AG09309 (cell line): ENCODE results near the gene KIF6.

Experiments used
- DNase-seq: peaks from one replicate; pipeline ENCODE4 v3.0.0-alpha.2; 2010; ENCODE audit warnings: low read depth
- H3K4me3 ChIP-seq: 2 replicates; pipeline ENCODE4 v1.5.1; 2011; ENCODE audit warnings: mild to moderate bottlenecking, low read depth, low read length, moderate library complexity; ENCODE audit not compliant: control insufficient read depth
- TF ChIP-seq, protein P1 (sequence below): IDR thresholded peaks from 2 replicates; pipeline ENCODE4 v1.5.1; 2011; ENCODE audit warnings: mild to moderate bottlenecking, low read depth, low read length, inconsistent platforms; ENCODE audit not compliant: insufficient read depth, control insufficient read depth; ENCODE audit errors: missing control alignments

Gene KIF6

GRCh38 chr6:39714802-39715201 is 10.4 kb downstream of the KIF6 start:
- DNase-seq: no peak
- TF ChIP-seq, protein P1, sequence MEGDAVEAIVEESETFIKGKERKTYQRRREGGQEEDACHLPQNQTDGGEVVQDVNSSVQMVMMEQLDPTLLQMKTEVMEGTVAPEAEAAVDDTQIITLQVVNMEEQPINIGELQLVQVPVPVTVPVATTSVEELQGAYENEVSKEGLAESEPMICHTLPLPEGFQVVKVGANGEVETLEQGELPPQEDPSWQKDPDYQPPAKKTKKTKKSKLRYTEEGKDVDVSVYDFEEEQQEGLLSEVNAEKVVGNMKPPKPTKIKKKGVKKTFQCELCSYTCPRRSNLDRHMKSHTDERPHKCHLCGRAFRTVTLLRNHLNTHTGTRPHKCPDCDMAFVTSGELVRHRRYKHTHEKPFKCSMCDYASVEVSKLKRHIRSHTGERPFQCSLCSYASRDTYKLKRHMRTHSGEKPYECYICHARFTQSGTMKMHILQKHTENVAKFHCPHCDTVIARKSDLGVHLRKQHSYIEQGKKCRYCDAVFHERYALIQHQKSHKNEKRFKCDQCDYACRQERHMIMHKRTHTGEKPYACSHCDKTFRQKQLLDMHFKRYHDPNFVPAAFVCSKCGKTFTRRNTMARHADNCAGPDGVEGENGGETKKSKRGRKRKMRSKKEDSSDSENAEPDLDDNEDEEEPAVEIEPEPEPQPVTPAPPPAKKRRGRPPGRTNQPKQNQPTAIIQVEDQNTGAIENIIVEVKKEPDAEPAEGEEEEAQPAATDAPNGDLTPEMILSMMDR: no peak
- H3K4me3 ChIP-seq: no peak overlapping the region

DNA sequence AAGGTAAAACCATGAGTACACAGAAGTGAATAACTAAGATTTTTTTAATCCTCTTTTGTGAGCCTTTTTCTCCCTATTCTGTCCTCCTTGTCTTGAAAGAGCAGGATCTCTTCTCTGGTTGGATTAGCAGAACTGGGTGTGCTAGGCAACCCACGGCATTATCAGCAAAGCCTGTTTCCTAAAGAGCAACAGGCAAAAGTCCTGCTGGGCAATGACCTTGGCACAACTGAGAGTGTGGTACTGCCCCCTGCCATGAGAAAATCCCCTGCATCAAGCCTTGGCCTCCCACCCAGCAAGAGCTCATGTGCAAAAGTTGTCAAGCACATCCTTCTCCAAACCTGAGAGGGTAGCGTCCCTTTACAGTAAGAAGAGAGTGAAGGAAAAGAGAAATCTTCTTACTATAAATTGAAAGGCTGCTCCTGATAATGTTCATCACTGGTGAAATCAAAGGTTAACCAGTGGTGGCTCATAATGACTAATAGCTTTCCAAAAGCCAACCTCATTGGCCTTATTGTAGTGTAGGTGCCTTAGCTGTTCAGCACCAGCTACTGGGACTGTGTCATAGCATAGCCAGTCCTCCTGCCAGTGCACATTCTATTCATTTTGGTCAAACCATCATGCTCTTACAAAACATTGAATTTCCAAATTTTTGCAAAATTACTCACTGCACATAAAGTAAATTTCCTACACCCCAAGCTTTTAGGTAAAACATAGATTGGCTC is 17.1 kb downstream of the KIF6 start:
- peak; percentile 4 for DNase-seq
- no peak overlapping the region for H3K4me3 ChIP-seq
- TF ChIP-seq, protein P1: no peak

GRCh38 chr6:39706819-39707335 is 18.3 kb downstream of the KIF6 start:
- TF ChIP-seq, protein P1: no peak
- H3K4me3 ChIP-seq: no peak overlapping the region
- DNase-seq: no peak

DNA sequence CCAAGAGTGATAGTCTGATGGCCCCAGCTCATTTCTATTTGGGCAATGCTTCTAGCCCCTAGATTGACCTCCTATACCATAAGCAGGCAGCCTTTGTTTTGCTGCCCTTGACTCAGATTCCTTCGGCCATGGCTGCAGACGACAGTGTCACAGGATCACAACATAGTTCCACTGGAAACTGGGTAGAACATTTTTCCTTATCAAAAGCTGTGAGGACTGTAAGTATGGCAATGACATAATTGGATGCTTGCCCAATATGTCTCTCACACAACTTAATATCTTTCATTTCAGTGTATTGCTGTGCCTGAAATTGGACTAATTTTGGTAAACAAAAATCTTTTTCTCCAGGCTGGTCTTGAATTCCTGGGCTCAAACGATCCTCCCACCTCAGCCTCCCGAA is 22.9 kb downstream of the KIF6 start:
- TF ChIP-seq, protein P1: no peak

DNA sequence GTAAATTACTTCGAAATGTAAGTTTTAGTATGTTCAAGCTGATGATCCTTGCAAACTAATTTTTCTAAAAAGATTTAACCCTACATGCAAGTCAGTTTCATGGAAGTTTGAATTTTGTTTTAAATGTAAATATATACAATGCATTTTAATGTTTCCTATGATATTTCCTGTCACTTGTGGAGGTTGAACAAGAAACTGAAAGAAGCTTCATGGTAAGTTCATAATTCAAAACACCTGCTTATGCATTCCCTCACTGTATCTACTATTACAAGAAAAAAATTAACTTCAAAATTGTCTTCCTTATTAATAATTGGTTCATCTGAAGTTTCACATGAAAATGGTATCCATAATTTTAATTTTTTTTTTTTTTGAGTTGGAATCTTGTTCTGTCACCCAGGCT is 24.8 kb downstream of the KIF6 start:
- no peak overlapping the region for H3K4me3 ChIP-seq
- TF ChIP-seq, protein P1: no peak
- DNase-seq: no peak

More for the DNA sequence above, 22.9 kb downstream of the KIF6 start:
- no peak for DNase-seq
- no peak overlapping the region for H3K4me3 ChIP-seq

- no peak overlapping the region for H3K4me3 ChIP-seq
- TF ChIP-seq, protein P1: no peak
- no peak for DNase-seq
Observed at GRCh38 chr6:39698789-39699188, 26.4 kb downstream of the KIF6 start.
